K562 (cell line): ENCODE data around the gene TAL1. TPM values are rescaled to one million over a fixed set of nuclear protein-coding genes. Genes with fewer than 3 reads are reported as not detected.

Source experiments
- LEF1 ChIP-seq: fragments of 450-650 bp; IDR thresholded peaks from 2 replicates; pipeline ENCODE4 v1.6.1; 2016; ENCODE audit warnings: mild to moderate bottlenecking
- MLX ChIP-seq, 2 experiments: fragments of 450-650 bp in 1 of 2; sonication (generic) in 1 of 2; formaldehyde crosslinking; conservative IDR thresholded peaks; 2 replicates each; pipeline versions ENCODE4 v1.4.0 to v1.8.1; 2020 to 2022; ENCODE audit warnings: mild to moderate bottlenecking in 1 of 2, missing genetic modification reagents in 1 of 2
- RBM34 ChIP-seq: fragments of 200-400 bp; formaldehyde crosslinking; IDR thresholded peaks from 2 replicates; pipeline ENCODE4 v1.6.1; 2018; ENCODE audit warnings: low read length, borderline replicate concordance; ENCODE audit not compliant: insufficient read depth
- SIN3A ChIP-seq, 2 experiments: fragments of 150-350 bp in 1 of 2; IDR thresholded peaks; 2 replicates each; pipeline ENCODE4 v1.6.1; 2011 to 2016; ENCODE audit warnings: borderline replicate concordance in 2 of 2, low read depth in 2 of 2, low read length in 2 of 2, mild to moderate bottlenecking in 2 of 2, moderate library complexity in 2 of 2; ENCODE audit not compliant: control insufficient read depth in 1 of 2
- SREBF2 ChIP-seq: sonication (generic); formaldehyde crosslinking; IDR thresholded peaks from 2 replicates; pipeline ENCODE4 v1.4.0; 2020; ENCODE audit warnings: mild to moderate bottlenecking, missing genetic modification reagents
- SUPT5H ChIP-seq: fragments of 450-650 bp; IDR thresholded peaks from 2 replicates; pipeline ENCODE4 v1.6.1; 2016
- TFE3 ChIP-seq: fragments of 450-650 bp; formaldehyde crosslinking; IDR thresholded peaks from 2 replicates; pipeline ENCODE4 v1.4.0; 2020; ENCODE audit warnings: mild to moderate bottlenecking, mixed read lengths
- TRIM25 ChIP-seq: fragments of 450-650 bp; IDR thresholded peaks from 2 replicates; pipeline ENCODE4 v1.7.0; 2016; ENCODE audit warnings: borderline replicate concordance
- ZNF133 ChIP-seq: fragments of 250-450 bp; sonication (Bioruptor Pico); IDR thresholded peaks from 2 replicates; pipeline ENCODE4 v1.4.0; 2020; ENCODE audit warnings: mild to moderate bottlenecking
- ZNF253 ChIP-seq: fragments of 250-450 bp; sonication (Bioruptor Pico); conservative IDR thresholded peaks from 2 replicates; pipeline ENCODE4 v1.6.1; 2021; ENCODE audit warnings: mild to moderate bottlenecking
- ZNF280A ChIP-seq: fragments of 450-650 bp; IDR thresholded peaks from 2 replicates; pipeline ENCODE4 v1.6.1; 2018; ENCODE audit warnings: mild to moderate bottlenecking, low read depth; ENCODE audit not compliant: partially characterized antibody
- ZNF511 ChIP-seq: sonication (generic); formaldehyde crosslinking; IDR thresholded peaks from 2 replicates; pipeline ENCODE4 v1.8.0; 2022; ENCODE audit warnings: mild to moderate bottlenecking, missing genetic modification reagents
- polyA plus RNA-seq, 8 experiments: library from polyadenylated mRNA; depleted of rRNA in 4 of 8; stranded (reverse) in 5 of 8; unstranded in 3 of 8; fragments of >200 nt; fragmentation: Nextera tagmentation in 2 of 8; fragmentation: Illumina TruSeq in 1 of 8; extraction: Ambion mirVana in 2 of 8; extraction: Trizol in 1 of 8; gene quantifications; 2 replicates each; pipeline versions ENCODE4 v1.2.1 to v1.2.3, GENCODE V29; 2011 to 2014; ENCODE audit warnings: inconsistent platforms in 1 of 8, missing spikeins in 1 of 8
- total RNA-seq, 7 experiments: library from RNA; depleted of rRNA in 6 of 7; stranded (reverse); fragments of >200 nt in 6 of 7; fragmentation: Illumina TruSeq in 2 of 7; extraction: Trizol in 2 of 7; gene quantifications; 2 replicates each; pipeline versions ENCODE4 v1.2.1 to v1.2.3, GENCODE V29; 2011 to 2021; ENCODE audit warnings: low replicate concordance in 1 of 7
- TF ChIP-seq, protein P1 (sequence below): fragments of 450-650 bp; IDR thresholded peaks from 2 replicates; pipeline ENCODE4 v1.6.1; 2016
- TF ChIP-seq, protein P2 (sequence below), 2 experiments: fragments of 450-650 bp; IDR thresholded peaks; 2 replicates each; pipeline ENCODE4 v1.6.1; 2018; ENCODE audit warnings: mild to moderate bottlenecking in 2 of 2, low read depth in 1 of 2; ENCODE audit not compliant: partially characterized antibody in 2 of 2

Gene TAL1
- total and polyA plus RNA-seq, 9 of the 15 experiments (the other 6 are each of a cell fraction or from before 2014, with no cell fraction given), result 18.5 to 106 (median 59.7) TPM

- TF ChIP-seq TFE3 (no peak), SIN3A (IDR thresholded peaks at IDR 0.05; ENCODE audit: borderline replicate concordance in 2 of 2, control insufficient read depth in 1 of 2, low read depth in 2 of 2, low read length in 2 of 2) (peak in 1 of 2 experiments; percentile 21; a peak in 3 of 4 replicates), SUPT5H (no peak; the same call in 1 of the 2 replicates), ZNF511 (peak; percentile 72; the same call in 1 of the 2 replicates), ZNF280A (no peak), TRIM25 (peak; percentile 91; the same call in 1 of the 2 replicates), SREBF2 (no peak), ZNF133 (CRISPR knock-in tag) (no peak), LEF1 (peak; percentile 96), RBM34 (no peak), MLX (CRISPR knock-in tag; conservative IDR thresholded peaks at IDR 0.05) (no peak), ZNF253 (CRISPR knock-in tag) (no peak)
- TF ChIP-seq, protein P1, sequence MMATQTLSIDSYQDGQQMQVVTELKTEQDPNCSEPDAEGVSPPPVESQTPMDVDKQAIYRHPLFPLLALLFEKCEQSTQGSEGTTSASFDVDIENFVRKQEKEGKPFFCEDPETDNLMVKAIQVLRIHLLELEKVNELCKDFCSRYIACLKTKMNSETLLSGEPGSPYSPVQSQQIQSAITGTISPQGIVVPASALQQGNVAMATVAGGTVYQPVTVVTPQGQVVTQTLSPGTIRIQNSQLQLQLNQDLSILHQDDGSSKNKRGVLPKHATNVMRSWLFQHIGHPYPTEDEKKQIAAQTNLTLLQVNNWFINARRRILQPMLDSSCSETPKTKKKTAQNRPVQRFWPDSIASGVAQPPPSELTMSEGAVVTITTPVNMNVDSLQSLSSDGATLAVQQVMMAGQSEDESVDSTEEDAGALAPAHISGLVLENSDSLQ, result peak; percentile 17; the same call in 1 of the 2 replicates
- TF ChIP-seq, protein P2, sequence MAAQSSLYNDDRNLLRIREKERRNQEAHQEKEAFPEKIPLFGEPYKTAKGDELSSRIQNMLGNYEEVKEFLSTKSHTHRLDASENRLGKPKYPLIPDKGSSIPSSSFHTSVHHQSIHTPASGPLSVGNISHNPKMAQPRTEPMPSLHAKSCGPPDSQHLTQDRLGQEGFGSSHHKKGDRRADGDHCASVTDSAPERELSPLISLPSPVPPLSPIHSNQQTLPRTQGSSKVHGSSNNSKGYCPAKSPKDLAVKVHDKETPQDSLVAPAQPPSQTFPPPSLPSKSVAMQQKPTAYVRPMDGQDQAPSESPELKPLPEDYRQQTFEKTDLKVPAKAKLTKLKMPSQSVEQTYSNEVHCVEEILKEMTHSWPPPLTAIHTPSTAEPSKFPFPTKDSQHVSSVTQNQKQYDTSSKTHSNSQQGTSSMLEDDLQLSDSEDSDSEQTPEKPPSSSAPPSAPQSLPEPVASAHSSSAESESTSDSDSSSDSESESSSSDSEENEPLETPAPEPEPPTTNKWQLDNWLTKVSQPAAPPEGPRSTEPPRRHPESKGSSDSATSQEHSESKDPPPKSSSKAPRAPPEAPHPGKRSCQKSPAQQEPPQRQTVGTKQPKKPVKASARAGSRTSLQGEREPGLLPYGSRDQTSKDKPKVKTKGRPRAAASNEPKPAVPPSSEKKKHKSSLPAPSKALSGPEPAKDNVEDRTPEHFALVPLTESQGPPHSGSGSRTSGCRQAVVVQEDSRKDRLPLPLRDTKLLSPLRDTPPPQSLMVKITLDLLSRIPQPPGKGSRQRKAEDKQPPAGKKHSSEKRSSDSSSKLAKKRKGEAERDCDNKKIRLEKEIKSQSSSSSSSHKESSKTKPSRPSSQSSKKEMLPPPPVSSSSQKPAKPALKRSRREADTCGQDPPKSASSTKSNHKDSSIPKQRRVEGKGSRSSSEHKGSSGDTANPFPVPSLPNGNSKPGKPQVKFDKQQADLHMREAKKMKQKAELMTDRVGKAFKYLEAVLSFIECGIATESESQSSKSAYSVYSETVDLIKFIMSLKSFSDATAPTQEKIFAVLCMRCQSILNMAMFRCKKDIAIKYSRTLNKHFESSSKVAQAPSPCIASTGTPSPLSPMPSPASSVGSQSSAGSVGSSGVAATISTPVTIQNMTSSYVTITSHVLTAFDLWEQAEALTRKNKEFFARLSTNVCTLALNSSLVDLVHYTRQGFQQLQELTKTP (IDR thresholded peaks at IDR 0.05; ENCODE audit: low read depth in 1 of 2, partially characterized antibody in 2 of 2), result peak; percentile 37 to 58
Observed at GRCh38 chr1:47232187-47232874, at the start of gene TAL1 (continued).
